NCI-H226 (cell line): Measurements from ENCODE around the gene KCND2.
A peak's percentile ranks its signal among the peaks of the same experiment; 100 is the strongest.

ENCODE experiments used
- DNase-seq: peaks from one replicate; pipeline ENCODE4 v3.0.0-alpha.2; 2015

KCND2 gene

GRCh38 chr7:120311028-120311788 is 38.2 kb downstream of the KCND2 start:
- no peak for DNase-seq

GRCh38 chr7:120320218-120320961 is 47.4 kb downstream of the KCND2 start:
- no peak for DNase-seq

- no peak for DNase-seq
These were observed 54.1 kb downstream of the KCND2 start for GRCh38 chr7:120327054-120327453.

GRCh38 chr7:120332433-120332832 is 59.5 kb downstream of the KCND2 start:
- no peak for DNase-seq

GRCh38 chr7:120334475-120334874 is 61.5 kb downstream of the KCND2 start:
- DNase-seq = no peak

- peak; percentile 16 for DNase-seq
These were observed 64.4 kb downstream of the KCND2 start for GRCh38 chr7:120337308-120337907.

- peak; percentile 78 for DNase-seq
These were observed 71.3 kb downstream of the KCND2 start for GRCh38 chr7:120344276-120344675.

GRCh38 chr7:120353171-120353570 is 80.2 kb downstream of the KCND2 start:
- DNase-seq = no peak

- DNase-seq = no peak
These were observed 87.9 kb downstream of the KCND2 start for GRCh38 chr7:120360918-120361317.

GRCh38 chr7:120363414-120363813 is 90.4 kb downstream of the KCND2 start:
- DNase-seq = no peak

GRCh38 chr7:120370954-120371353 is 98.0 kb downstream of the KCND2 start:
- no peak for DNase-seq

GRCh38 chr7:120373174-120373573 is 100.2 kb downstream of the KCND2 start:
- DNase-seq = no peak

- DNase-seq = no peak
These were observed 121.6 kb downstream of the KCND2 start for GRCh38 chr7:120394595-120394994.

- no peak for DNase-seq
These were observed 122.6 kb downstream of the KCND2 start for GRCh38 chr7:120395526-120396019.

- DNase-seq = no peak
These were observed 125.5 kb downstream of the KCND2 start for GRCh38 chr7:120398284-120399000.

- no peak for DNase-seq
These were observed 128.0 kb downstream of the KCND2 start for GRCh38 chr7:120400806-120401455.

- peak; percentile 73 for DNase-seq
These were observed 129.2 kb downstream of the KCND2 start for GRCh38 chr7:120402079-120402767.

GRCh38 chr7:120402801-120403200 is 129.8 kb downstream of the KCND2 start:
- DNase-seq = peak; percentile 50

- DNase-seq = peak; percentile 6
These were observed 131.1 kb downstream of the KCND2 start for GRCh38 chr7:120404042-120404441.

GRCh38 chr7:120405652-120406051 is 132.7 kb downstream of the KCND2 start:
- no peak for DNase-seq

GRCh38 chr7:120407010-120407409 is 134.0 kb downstream of the KCND2 start:
- peak; percentile 3 for DNase-seq
